HG02870 (cell line): ENCODE results near the gene GPATCH2L.

Experiments used
- ATAC-seq: cut with Tn5 transposase; IDR thresholded peaks from one replicate; pipeline ENCODE4 v1.9.1; 2021; ENCODE audit warnings: mild to moderate bottlenecking, moderate library complexity; ENCODE audit not compliant: unreplicated experiment

The GPATCH2L gene

GRCh38 chr14:76151398-76152332 lies at the start of gene GPATCH2L:
Gene GPATCH2L (plus strand): TSS chr14:76151922. CDS start chr14:76154364, 2,442 bp downstream.
- peak; percentile 75 for ATAC-seq

GRCh38 chr14:76104802-76105355 lies 46.8 kb upstream of the GPATCH2L start:
- ATAC-seq: no peak

- ATAC-seq: no peak
These were observed 45.5 kb upstream of the GPATCH2L start for GRCh38 chr14:76106188-76106587.

GRCh38 chr14:76109087-76109880 lies 42.4 kb upstream of the GPATCH2L start:
- ATAC-seq: no peak

- no peak for ATAC-seq
These were observed 38.7 kb upstream of the GPATCH2L start for GRCh38 chr14:76112889-76113624.

- ATAC-seq: no peak
These were observed 38.0 kb upstream of the GPATCH2L start for GRCh38 chr14:76113691-76114090.

GRCh38 chr14:76115010-76115422 lies 36.7 kb upstream of the GPATCH2L start:
- no peak for ATAC-seq

- ATAC-seq: no peak
These were observed 33.8 kb upstream of the GPATCH2L start for GRCh38 chr14:76117789-76118484.

- no peak for ATAC-seq
These were observed 33.1 kb upstream of the GPATCH2L start for GRCh38 chr14:76118594-76118993.

GRCh38 chr14:76121089-76121748 lies 30.5 kb upstream of the GPATCH2L start:
- no peak for ATAC-seq

- no peak for ATAC-seq
These were observed 28.1 kb upstream of the GPATCH2L start for GRCh38 chr14:76123426-76124225.

- ATAC-seq: no peak
These were observed 26.2 kb upstream of the GPATCH2L start for GRCh38 chr14:76125511-76125910.

GRCh38 chr14:76126076-76126475 lies 25.6 kb upstream of the GPATCH2L start:
- ATAC-seq: no peak

- no peak for ATAC-seq
These were observed 21.7 kb upstream of the GPATCH2L start for GRCh38 chr14:76129851-76130576.

- no peak for ATAC-seq
These were observed 20.4 kb upstream of the GPATCH2L start for GRCh38 chr14:76131071-76131965.

- ATAC-seq: no peak
These were observed 18.6 kb upstream of the GPATCH2L start for GRCh38 chr14:76133103-76133502.

GRCh38 chr14:76134231-76134630 lies 17.5 kb upstream of the GPATCH2L start:
- ATAC-seq: no peak
